Neural progenitor cell (in vitro differentiated cells): ENCODE data around the gene PALM2AKAP2. TPM values are rescaled to one million over a fixed set of nuclear protein-coding genes. Genes with fewer than 3 reads are reported as not detected.

ENCODE experiments used
- DNase-seq: peaks from one replicate; pipeline ENCODE4 v3.0.0-alpha.2; 2016; ENCODE audit warnings: low spot score
- H2AFZ ChIP-seq: fragments of 200-600 bp; sonication (generic); replicated peaks from 2 replicates; pipeline ENCODE4 v1.6.1; 2016; ENCODE audit warnings: antibody characterized with exemption
- H3F3A ChIP-seq: fragments of 200-600 bp; sonication (generic); 2 replicates; pipeline ENCODE4 v1.6.1; 2016; ENCODE audit warnings: antibody characterized with exemption, low read depth
- H3K27ac ChIP-seq: fragments of 200-600 bp; sonication (generic); 2 replicates; pipeline ENCODE4 v1.5.1; 2016; ENCODE audit warnings: mild to moderate bottlenecking
- H3K27me3 ChIP-seq: fragments of 200-600 bp; sonication (generic); 2 replicates; pipeline ENCODE4 v1.6.1; 2016; ENCODE audit warnings: mild to moderate bottlenecking, moderate library complexity
- H3K36me3 ChIP-seq: fragments of 200-600 bp; sonication (generic); 2 replicates; pipeline ENCODE4 v1.5.1; 2016
- H3K4me1 ChIP-seq: fragments of 200-600 bp; sonication (generic); 2 replicates; pipeline ENCODE4 v1.6.1; 2016; ENCODE audit warnings: mixed run types
- H3K4me2 ChIP-seq: fragments of 200-600 bp; sonication (generic); 2 replicates; pipeline ENCODE4 v1.6.1; 2016
- H3K4me3 ChIP-seq: fragments of 200-600 bp; sonication (generic); 2 replicates; pipeline ENCODE4 v1.5.1; 2016
- H3K79me2 ChIP-seq: fragments of 200-600 bp; sonication (generic); 2 replicates; pipeline ENCODE4 v1.6.1; 2016; ENCODE audit warnings: low read depth
- H3K9ac ChIP-seq: fragments of 200-600 bp; sonication (generic); 2 replicates; pipeline ENCODE4 v1.6.1; 2016
- H3K9me3 ChIP-seq: fragments of 200-600 bp; sonication (generic); 2 replicates; pipeline ENCODE4 v1.5.1; 2016; ENCODE audit warnings: low read depth
- H4K20me1 ChIP-seq: fragments of 200-600 bp; sonication (generic); 2 replicates; pipeline ENCODE4 v1.6.1; 2016; ENCODE audit warnings: low read depth
- H3K27ac Mint-ChIP-seq: 3 replicates; pipeline ENCODE4 v1.8.0; 2021; ENCODE audit warnings: mixed read lengths
- H3K27me3 Mint-ChIP-seq: 2 replicates; pipeline ENCODE4 v1.8.0; 2022; ENCODE audit warnings: low read depth, mild to moderate bottlenecking, inconsistent platforms, moderate library complexity, mixed read lengths; ENCODE audit not compliant: insufficient read depth
- H3K36me3 Mint-ChIP-seq: 3 replicates; pipeline ENCODE4 v1.8.0; 2021; ENCODE audit warnings: mixed read lengths
- H3K4me1 Mint-ChIP-seq: 3 replicates; pipeline ENCODE4 v1.8.0; 2021; ENCODE audit warnings: mixed read lengths
- H3K4me3 Mint-ChIP-seq: 3 replicates; pipeline ENCODE4 v1.8.0; 2021; ENCODE audit warnings: mild to moderate bottlenecking, moderate library complexity, mixed read lengths
- H3K9me3 Mint-ChIP-seq: 3 replicates; pipeline ENCODE4 v1.8.0; 2020; ENCODE audit warnings: mixed read lengths
- EZH2 ChIP-seq: fragments of 200-600 bp; sonication (generic); IDR thresholded peaks from 2 replicates; pipeline ENCODE4 v1.6.1; 2017; ENCODE audit warnings: antibody characterized with exemption, mild to moderate bottlenecking, moderate library complexity
- EZH2phosphoT487 ChIP-seq: fragments of 200-600 bp; sonication (generic); IDR thresholded peaks from 2 replicates; pipeline ENCODE4 v1.6.1; 2017; ENCODE audit warnings: antibody characterized with exemption
- total RNA-seq: library from RNA; depleted of rRNA; stranded (reverse); fragments of >200 nt; gene quantifications from 2 replicates; pipeline ENCODE4 v1.2.3, GENCODE V29; 2015; ENCODE audit warnings: low replicate concordance
- TF ChIP-seq, protein P1 (sequence below): fragments of 200-600 bp; sonication (generic); IDR thresholded peaks from 2 replicates; pipeline ENCODE4 v1.5.1; 2017; ENCODE audit warnings: antibody characterized with exemption, mild to moderate bottlenecking

Gene PALM2AKAP2
- total RNA-seq, 1 donor from 2014 or later: 3.9 TPM

DNA sequence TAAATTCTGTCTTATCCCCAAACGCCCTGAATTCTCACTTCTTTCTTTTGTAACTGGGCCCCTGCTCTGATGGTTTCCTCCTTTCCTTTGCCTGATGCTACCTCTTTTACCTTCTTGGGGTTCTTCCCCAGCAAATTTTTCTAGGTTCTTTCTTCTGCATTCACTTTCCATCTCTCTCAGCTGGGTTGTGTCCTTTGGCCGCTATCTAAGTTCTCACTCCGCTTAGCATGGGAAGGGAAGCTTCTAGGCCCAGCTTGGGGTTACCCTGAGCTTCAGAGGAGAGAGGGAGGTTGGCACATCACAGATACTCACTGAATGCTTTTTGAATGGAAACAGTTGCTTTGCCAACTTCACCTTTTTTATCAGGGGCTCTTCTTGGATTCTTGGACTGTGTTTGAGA is 17.0 kb downstream of the PALM2AKAP2 start:
- H3K9me3 ChIP-seq: no peaks in the 10 kb centered on the region
- H3K27ac Mint-ChIP-seq: no peak overlapping the region
- H3K36me3 Mint-ChIP-seq: no peaks in the 10 kb centered on the region
- no peaks in the 10 kb centered on the region for H3K79me2 ChIP-seq
- no peaks in the 10 kb centered on the region for H4K20me1 ChIP-seq
- peaks cover 2% of the 10 kb centered on the region for H3K27me3 Mint-ChIP-seq
- H3K9ac ChIP-seq: no peak overlapping the region
- no peaks in the 10 kb centered on the region for H3K27me3 ChIP-seq
- no peak overlapping the region for H3K4me2 ChIP-seq
- H3K36me3 ChIP-seq: no peaks in the 10 kb centered on the region
- no peak overlapping the region for H3K4me3 ChIP-seq
- peaks cover 18% of the 10 kb centered on the region for H3K4me1 ChIP-seq
- H3K27ac ChIP-seq: no peak overlapping the region
- H3K4me1 Mint-ChIP-seq: peaks cover 3% of the 10 kb centered on the region
- no peak overlapping the region for H2AFZ ChIP-seq
- TF ChIP-seq, protein P1, sequence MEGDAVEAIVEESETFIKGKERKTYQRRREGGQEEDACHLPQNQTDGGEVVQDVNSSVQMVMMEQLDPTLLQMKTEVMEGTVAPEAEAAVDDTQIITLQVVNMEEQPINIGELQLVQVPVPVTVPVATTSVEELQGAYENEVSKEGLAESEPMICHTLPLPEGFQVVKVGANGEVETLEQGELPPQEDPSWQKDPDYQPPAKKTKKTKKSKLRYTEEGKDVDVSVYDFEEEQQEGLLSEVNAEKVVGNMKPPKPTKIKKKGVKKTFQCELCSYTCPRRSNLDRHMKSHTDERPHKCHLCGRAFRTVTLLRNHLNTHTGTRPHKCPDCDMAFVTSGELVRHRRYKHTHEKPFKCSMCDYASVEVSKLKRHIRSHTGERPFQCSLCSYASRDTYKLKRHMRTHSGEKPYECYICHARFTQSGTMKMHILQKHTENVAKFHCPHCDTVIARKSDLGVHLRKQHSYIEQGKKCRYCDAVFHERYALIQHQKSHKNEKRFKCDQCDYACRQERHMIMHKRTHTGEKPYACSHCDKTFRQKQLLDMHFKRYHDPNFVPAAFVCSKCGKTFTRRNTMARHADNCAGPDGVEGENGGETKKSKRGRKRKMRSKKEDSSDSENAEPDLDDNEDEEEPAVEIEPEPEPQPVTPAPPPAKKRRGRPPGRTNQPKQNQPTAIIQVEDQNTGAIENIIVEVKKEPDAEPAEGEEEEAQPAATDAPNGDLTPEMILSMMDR: no peak
- TF ChIP-seq EZH2: no peak
- TF ChIP-seq EZH2phosphoT487: no peak
- no peak overlapping the region for H3K4me3 Mint-ChIP-seq
- no peaks in the 10 kb centered on the region for H3K9me3 Mint-ChIP-seq
- DNase-seq: no peak
- H3F3A ChIP-seq: peaks cover 9% of the 10 kb centered on the region

DNA sequence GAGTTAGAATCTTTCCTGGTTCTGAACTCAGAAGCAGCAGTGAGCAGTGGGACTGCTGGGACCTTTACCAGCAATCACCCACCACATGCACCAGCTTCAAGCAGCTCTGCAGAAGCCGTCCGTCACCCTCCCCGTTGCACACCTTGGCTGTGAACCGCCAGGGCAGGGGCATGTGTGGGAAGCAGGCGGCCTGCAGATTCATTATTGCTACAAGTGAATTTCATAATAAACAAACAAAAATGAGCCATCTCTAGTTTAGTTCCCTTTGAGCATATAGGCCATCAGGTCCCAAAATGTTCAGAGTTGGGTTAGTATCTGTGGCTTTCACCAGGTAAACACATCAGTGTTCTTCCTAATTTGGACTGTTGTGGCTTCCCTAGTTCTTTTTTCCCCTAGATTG is 17.5 kb downstream of the PALM2AKAP2 start:
- H3K4me1 ChIP-seq: peaks cover 18% of the 10 kb centered on the region
- peaks cover 2% of the 10 kb centered on the region for H3K27me3 Mint-ChIP-seq
- H4K20me1 ChIP-seq: no peaks in the 10 kb centered on the region
- H3K79me2 ChIP-seq: no peaks in the 10 kb centered on the region
- TF ChIP-seq EZH2 (no peak), EZH2phosphoT487 (no peak)
- TF ChIP-seq, protein P1: no peak
- peaks cover 9% of the 10 kb centered on the region for H3F3A ChIP-seq
- H3K27me3 ChIP-seq: no peaks in the 10 kb centered on the region
- H3K4me3 ChIP-seq: no peak overlapping the region
- H3K4me1 Mint-ChIP-seq: peaks cover 3% of the 10 kb centered on the region
- no peak overlapping the region for H2AFZ ChIP-seq
- H3K27ac Mint-ChIP-seq: no peak overlapping the region
- H3K4me3 Mint-ChIP-seq: no peak overlapping the region
- no peak overlapping the region for H3K27ac ChIP-seq
- no peak for DNase-seq
- no peaks in the 10 kb centered on the region for H3K9me3 Mint-ChIP-seq
- H3K36me3 Mint-ChIP-seq: no peaks in the 10 kb centered on the region
- no peak overlapping the region for H3K4me2 ChIP-seq
- H3K9ac ChIP-seq: no peak overlapping the region
- H3K36me3 ChIP-seq: no peaks in the 10 kb centered on the region
- H3K9me3 ChIP-seq: no peaks in the 10 kb centered on the region

DNA sequence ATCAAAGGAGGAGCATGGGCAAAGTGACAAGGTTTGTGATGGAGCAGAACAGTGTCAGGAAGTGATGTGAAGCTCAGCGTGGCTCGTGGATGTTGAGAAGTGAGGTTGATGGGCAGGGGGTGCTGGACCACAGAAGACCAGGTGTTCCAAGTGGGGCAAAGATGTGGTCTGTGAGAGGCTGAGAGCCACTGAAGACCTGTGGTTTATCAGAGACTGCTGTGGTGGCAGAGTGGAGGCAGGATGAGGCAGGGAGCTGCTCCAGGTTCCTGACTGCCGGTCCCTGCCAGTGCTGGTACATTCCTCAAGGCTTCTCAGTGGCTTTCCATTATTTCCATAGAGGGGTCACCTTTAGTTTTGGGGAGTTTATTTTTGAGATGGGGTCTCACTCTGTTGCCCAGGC is 19.1 kb downstream of the PALM2AKAP2 start:
- Mint-ChIP-seq H3K4me1 (no peaks in the 10 kb centered on the region), H3K4me3 (no peak overlapping the region), H3K27me3 (peaks cover 2% of the 10 kb centered on the region), H3K9me3 (no peaks in the 10 kb centered on the region), H3K36me3 (no peaks in the 10 kb centered on the region), H3K27ac (no peak overlapping the region)
- H3K9me3 ChIP-seq: no peaks in the 10 kb centered on the region
- no peak for TF ChIP-seq EZH2phosphoT487
- TF ChIP-seq, protein P1: no peak
- no peak overlapping the region for H3K27ac ChIP-seq
- H3K4me3 ChIP-seq: no peak overlapping the region
- peaks cover 6% of the 10 kb centered on the region for H3K4me1 ChIP-seq
- H3K79me2 ChIP-seq: no peaks in the 10 kb centered on the region
- no peaks in the 10 kb centered on the region for H4K20me1 ChIP-seq
- H3F3A ChIP-seq: peaks cover 4% of the 10 kb centered on the region
- H2AFZ ChIP-seq: no peak overlapping the region
- H3K9ac ChIP-seq: no peak overlapping the region
- no peak for DNase-seq
- H3K27me3 ChIP-seq: no peaks in the 10 kb centered on the region
- no peak overlapping the region for H3K4me2 ChIP-seq
- no peaks in the 10 kb centered on the region for H3K36me3 ChIP-seq

DNA sequence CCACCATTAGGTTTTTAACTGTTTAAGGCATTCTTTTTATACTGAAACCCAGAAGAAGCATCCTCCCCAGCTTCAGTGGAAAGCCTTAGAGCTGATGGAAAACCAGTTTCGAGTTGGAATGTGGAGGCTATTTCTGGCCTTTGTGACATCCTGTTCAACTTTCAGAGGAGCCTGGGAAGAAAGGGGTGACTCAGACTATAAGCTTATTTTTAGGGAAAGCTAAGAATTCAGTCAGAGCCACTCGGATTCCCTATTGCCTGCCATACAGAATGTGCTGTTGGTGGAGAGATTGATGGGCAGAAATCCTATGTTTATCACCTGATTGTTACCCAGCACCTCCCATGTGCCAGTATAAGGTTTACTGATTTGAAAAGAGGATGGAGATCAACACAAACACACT is 19.8 kb downstream of the PALM2AKAP2 start:
- Histone ChIP-seq H3F3A (no peaks in the 10 kb centered on the region), H3K9ac (no peak overlapping the region), H3K79me2 (no peaks in the 10 kb centered on the region), H3K4me1 (no peaks in the 10 kb centered on the region), H2AFZ (no peak overlapping the region), H3K36me3 (no peaks in the 10 kb centered on the region), H3K4me3 (no peak overlapping the region), H4K20me1 (no peaks in the 10 kb centered on the region), H3K27ac (no peak overlapping the region), H3K27me3 (no peaks in the 10 kb centered on the region), H3K9me3 (no peaks in the 10 kb centered on the region), H3K4me2 (no peak overlapping the region)
- Mint-ChIP-seq H3K27me3 (peaks cover 2% of the 10 kb centered on the region), H3K27ac (no peak overlapping the region), H3K36me3 (no peaks in the 10 kb centered on the region), H3K9me3 (no peaks in the 10 kb centered on the region), H3K4me1 (no peaks in the 10 kb centered on the region), H3K4me3 (no peak overlapping the region)
- no peak for DNase-seq
- TF ChIP-seq EZH2 (no peak), EZH2phosphoT487 (no peak)
- TF ChIP-seq, protein P1: no peak
